Measurements from ENCODE around the gene SNRPE. TPM values are rescaled to one million over a fixed set of nuclear protein-coding genes. Genes with fewer than 3 reads are reported as not detected.

SNRPE gene
- total and polyA plus RNA-seq, 2 donors (not counting 3 experiments of a cell fraction or from before 2014, with no cell fraction given): 196 to 219 TPM

GRCh38 chr1:203901581-203901980 is 40.2 kb downstream of the SNRPE start:
- no TSS peak for BruUV-seq (replicated peaks)
- Histone ChIP-seq H3K9me1 (replicated peaks; ENCODE audit: control insufficient read depth, extremely low read depth, insufficient read depth, low read length) (no peaks in the 10 kb centered on the region), H3K27me3 (ENCODE audit: control insufficient read depth in 2 of 2, insufficient read depth in 2 of 2, low read length in 2 of 2) (no peaks in the 10 kb centered on the region), H3K4me3 (replicated peaks in 1 of 3; ENCODE audit: insufficient read depth in 1 of 3, low read depth in 1 of 3, low read length in 3 of 3) (no peak overlapping the region), H3K79me2 (ENCODE audit: control insufficient read depth, insufficient read depth, low read length) (no peaks in the 10 kb centered on the region), H3K4me2 (ENCODE audit: insufficient read depth, low read length) (no peak overlapping the region), H3K4me1 (ENCODE audit: control insufficient read depth, extremely low read depth, insufficient read depth, low read length) (peaks cover 4% of the 10 kb centered on the region), H3K9me3 (replicated peaks; ENCODE audit: control insufficient read depth, insufficient read depth, low read length) (no peaks in the 10 kb centered on the region), H4K20me1 (replicated peaks; ENCODE audit: control insufficient read depth, extremely low read depth, insufficient read depth, low read length) (no peaks in the 10 kb centered on the region), H3K27ac (ENCODE audit: insufficient read depth, low read depth, low read length) (no peak overlapping the region), H3K36me3 (ENCODE audit: control insufficient read depth in 2 of 2, extremely low read depth in 1 of 2, insufficient read depth in 2 of 2, low read length in 2 of 2) (no peaks in the 10 kb centered on the region), H2AFZ (ENCODE audit: low read depth, low read length) (no peak overlapping the region), H3K9ac (replicated peaks; ENCODE audit: extremely low read depth, insufficient read depth, low read length) (no peak overlapping the region)
- FAIRE-seq (no peak), DNase-seq (ENCODE audit: low read depth, low spot score) (no peak)
- TF ChIP-seq EZH2 (IDR thresholded peaks at IDR 0.05; ENCODE audit: borderline replicate concordance, low read depth, low read length, severe bottlenecking) (no peak), POLR2A (IDR thresholded peaks at IDR 0.05; ENCODE audit: low read depth, low read length) (no peak), FOS (IDR thresholded peaks at IDR 0.05; ENCODE audit: borderline replicate concordance, insufficient read depth, low read length) (no peak), JUN (IDR thresholded peaks at IDR 0.05; ENCODE audit: borderline replicate concordance, insufficient read depth, insufficient read length, low read depth) (no peak), GATA2 (IDR thresholded peaks at IDR 0.05; ENCODE audit: insufficient read depth, insufficient read length, low read depth, low read length) (no peak), MYC (IDR thresholded peaks at IDR 0.05; ENCODE audit: low read depth, low read length) (no peak), POLR2AphosphoS5 (IDR thresholded peaks at IDR 0.05; ENCODE audit: insufficient read depth, low read depth, low read length) (no peak), CTCF (IDR thresholded peaks at IDR 0.05; ENCODE audit: extremely low read depth in 1 of 2, insufficient read depth in 1 of 2, low read depth in 1 of 2, low read length in 2 of 2) (no peak)
- TF ChIP-seq, protein P1, sequence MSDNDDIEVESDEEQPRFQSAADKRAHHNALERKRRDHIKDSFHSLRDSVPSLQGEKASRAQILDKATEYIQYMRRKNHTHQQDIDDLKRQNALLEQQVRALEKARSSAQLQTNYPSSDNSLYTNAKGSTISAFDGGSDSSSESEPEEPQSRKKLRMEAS (IDR thresholded peaks at IDR 0.05; ENCODE audit: insufficient read depth, insufficient read length): no peak
- intact Hi-C loops (cut with micrococcal nuclease): no loop called here
- CTCF ChIA-PET: no interaction called here
- dilution Hi-C loops (cut with MboI; ENCODE audit: extremely low pct_ligation_motif_present, low sequenced_read_pairs): no loop called here
- POLR2A ChIA-PET: no interaction called here
